ENCODE measurements around the gene C2orf42.
"Not testable (repeated sequence)": the region's sequence is repeated elsewhere in the genome, so short reads cannot be mapped to it uniquely, and the experiment has no call there.

GRCh38 chr2:70169654-70170245 lies 21.1 kb downstream of the C2orf42 start:
- not testable (repeated sequence) for TF ChIP-seq EZH2 (IDR thresholded peaks at IDR 0.05; ENCODE audit: low read length, unreplicated experiment); CTCF (conservative IDR thresholded peaks at IDR 0.05; ENCODE audit: low read depth, low read length); EZH2phosphoT487 (IDR thresholded peaks at IDR 0.05; ENCODE audit: borderline replicate concordance, low read length)
